Measurements from ENCODE around the gene RAB6B. TPM values are rescaled to one million over a fixed set of nuclear protein-coding genes. Genes with fewer than 3 reads are reported as not detected.
A peak's percentile ranks its signal among the peaks of the same experiment; 100 is the strongest.
"Not testable (repeated sequence)": the region's sequence is repeated elsewhere in the genome, so short reads cannot be mapped to it uniquely, and the experiment has no call there.

Gene RAB6B
- polyA plus RNA-seq, 6 donors from 2014 or later = 0.15 to 0.74 (median 0.24) TPM; not detected in 1

DNA sequence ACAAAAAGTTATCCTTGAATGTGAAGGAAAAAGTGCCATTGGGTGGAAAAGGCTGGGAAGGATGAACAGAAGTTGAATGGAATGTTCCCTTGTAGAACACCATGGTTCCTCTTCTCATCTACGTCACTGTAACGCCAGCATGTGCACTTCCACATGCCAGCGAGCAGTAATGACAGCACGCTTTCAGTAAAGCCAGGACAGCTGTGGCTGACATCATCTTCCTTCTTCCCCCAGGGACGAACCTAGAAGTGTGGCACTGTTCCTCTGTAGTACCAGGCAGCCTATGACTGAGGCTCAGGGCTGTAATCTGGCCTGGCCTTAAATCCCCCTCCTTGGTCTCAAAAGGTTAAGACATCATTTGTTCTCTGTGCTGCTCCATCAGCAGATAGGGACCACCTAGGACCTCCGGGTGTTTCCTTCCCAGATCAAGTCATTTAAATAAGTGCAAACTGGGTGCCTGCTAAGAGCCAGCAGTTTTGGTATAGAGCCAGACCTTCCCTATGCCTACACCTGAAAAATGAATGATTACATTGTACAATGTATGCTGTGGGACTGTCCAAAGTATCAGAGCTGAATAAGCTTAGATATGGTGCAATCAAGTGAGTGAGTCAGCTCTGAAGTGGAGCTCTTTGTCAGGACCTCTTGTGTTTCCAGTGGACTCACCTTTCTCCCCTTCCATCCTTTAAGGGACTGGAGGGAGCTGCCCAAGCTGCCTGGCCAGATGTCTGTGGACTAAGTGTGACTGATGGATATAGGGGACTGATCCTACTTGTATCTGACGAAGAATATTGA lies 95.7 kb downstream of the RAB6B start:
- ATAC-seq (ENCODE audit: low read depth in 2 of 2) (peak; percentile 62 to 69), DNase-seq (no peak)
- H3K9me3 Mint-ChIP-seq = peaks cover 0 to 5% (median 1%) of the 10 kb centered on the region in 7 donors
- peaks cover 23 to 39% (median 33%) of the 10 kb centered on the region in 3 donors for H3K27me3 Mint-ChIP-seq
- peak overlapping the region in 1 of 8 donors; percentile 14 for H3K4me3 Mint-ChIP-seq
- peaks cover 0 to 2% (median 0%) of the 10 kb centered on the region in 3 donors for H3K4me1 Mint-ChIP-seq
- no peak overlapping the region for H3K27ac Mint-ChIP-seq
- no peaks in the 10 kb centered on the region for H3K36me3 Mint-ChIP-seq

DNA sequence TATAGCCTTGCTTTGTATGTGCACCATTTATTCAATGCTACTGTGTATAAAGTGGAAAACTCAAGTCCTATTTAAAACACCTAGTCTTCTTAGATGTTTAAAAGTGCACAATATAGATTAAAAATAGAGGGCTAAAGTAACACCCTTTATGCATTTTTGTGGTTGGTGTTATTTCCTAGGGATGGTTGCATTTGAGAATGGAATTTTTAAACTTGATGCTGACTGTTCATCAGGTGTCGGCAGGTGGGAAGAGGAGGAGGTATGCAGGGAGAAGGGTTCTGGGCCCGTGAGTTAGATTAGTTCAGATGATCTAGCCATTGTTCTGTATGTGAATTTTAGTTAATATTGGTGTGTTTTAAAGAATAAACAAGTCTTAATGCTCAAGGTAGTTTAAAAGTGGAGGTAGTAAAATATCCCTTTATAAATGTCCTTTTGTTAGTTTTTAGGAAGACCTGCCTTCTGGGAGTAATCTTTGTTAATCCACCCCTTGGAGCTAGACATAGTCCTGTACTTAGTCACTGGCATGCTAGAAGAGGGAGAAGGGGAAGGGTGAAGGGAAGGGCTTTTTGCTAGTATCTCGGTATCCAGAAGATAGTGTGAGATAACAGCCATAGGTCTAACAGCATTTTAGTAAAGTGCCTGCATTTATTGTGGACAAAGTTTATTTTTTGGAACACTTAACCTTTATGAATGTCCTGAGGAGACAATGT lies 98.1 kb downstream of the RAB6B start:
- Mint-ChIP-seq H3K9me3 (peaks cover 0 to 13% (median 10%) of the 10 kb centered on the region in 7 donors), H3K4me3 (no peak overlapping the region), H3K4me1 (no peaks in the 10 kb centered on the region), H3K27ac (no peak overlapping the region), H3K36me3 (peaks cover 0 to 5% of the 10 kb centered on the region in 2 donors), H3K27me3 (peaks cover 18 to 45% (median 26%) of the 10 kb centered on the region in 3 donors)
- DNase-seq (no peak), ATAC-seq (ENCODE audit: low read depth in 2 of 2) (no peak)

DNA sequence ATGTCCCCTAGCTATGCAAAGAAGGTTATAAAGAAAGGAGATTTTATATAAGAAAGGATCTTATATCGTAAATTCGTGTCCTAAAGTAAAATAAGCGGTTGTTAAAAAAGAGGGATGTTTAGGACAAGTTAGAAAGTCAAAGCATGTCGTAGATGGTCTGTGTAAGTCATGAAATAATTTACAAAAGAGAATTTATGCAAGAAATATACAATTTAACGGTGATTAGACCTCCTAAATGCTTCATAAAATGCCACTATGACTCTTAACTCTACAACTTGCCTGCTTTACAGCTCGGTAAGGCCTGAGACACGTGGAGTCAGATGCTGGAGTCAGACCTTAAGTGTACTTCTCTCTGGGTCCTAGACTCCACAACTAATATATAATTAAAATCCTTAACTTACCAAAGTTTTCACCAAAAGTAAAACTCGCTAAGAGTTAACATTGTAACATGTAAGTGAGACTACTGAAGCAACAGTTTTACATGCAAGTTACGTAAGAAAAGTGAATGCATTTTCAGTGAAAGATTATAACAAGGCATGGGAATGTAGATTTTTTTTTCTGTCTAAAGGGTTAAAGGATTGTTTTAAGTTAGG lies 103.4 kb downstream of the RAB6B start:
- peaks cover 0 to 12% of the 10 kb centered on the region in 2 donors for H3K36me3 Mint-ChIP-seq
- H3K27ac Mint-ChIP-seq = no peak overlapping the region
- H3K27me3 Mint-ChIP-seq = peaks cover 7 to 41% (median 12%) of the 10 kb centered on the region in 3 donors
- H3K4me3 Mint-ChIP-seq = no peak overlapping the region
- H3K9me3 Mint-ChIP-seq = peaks cover 0 to 39% (median 16%) of the 10 kb centered on the region in 7 donors
- no peak for DNase-seq
- no peaks in the 10 kb centered on the region for H3K4me1 Mint-ChIP-seq
- no peak for ATAC-seq (ENCODE audit: low read depth in 2 of 2)

DNA sequence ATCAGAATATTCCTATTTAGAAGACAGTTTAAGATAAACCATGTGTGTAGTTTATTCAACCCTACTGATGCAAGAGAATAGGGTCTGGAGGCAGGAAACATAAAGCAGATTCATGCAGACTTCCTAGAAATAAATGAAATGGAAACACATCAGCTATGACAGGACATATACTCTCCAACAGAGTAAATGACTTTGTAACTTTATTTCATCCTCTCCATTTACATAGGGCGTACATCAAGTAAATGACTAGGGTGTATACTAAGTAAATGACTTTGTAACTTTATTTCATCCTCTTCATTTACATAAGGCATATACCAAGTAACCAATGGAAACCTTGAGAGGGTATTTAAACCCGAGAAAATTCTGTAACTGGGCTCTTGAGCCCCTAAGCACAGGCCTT lies 107.7 kb downstream of the RAB6B start:
- Mint-ChIP-seq H3K4me3 (no peak overlapping the region), H3K4me1 (no peaks in the 10 kb centered on the region), H3K27me3 (peaks cover 5 to 38% (median 18%) of the 10 kb centered on the region in 3 donors), H3K36me3 (peaks cover 0 to 11% of the 10 kb centered on the region in 2 donors), H3K9me3 (peaks cover 0 to 36% (median 15%) of the 10 kb centered on the region in 7 donors), H3K27ac (no peak overlapping the region)
- DNase-seq = no peak
- ATAC-seq (ENCODE audit: low read depth in 2 of 2) = no peak

DNA sequence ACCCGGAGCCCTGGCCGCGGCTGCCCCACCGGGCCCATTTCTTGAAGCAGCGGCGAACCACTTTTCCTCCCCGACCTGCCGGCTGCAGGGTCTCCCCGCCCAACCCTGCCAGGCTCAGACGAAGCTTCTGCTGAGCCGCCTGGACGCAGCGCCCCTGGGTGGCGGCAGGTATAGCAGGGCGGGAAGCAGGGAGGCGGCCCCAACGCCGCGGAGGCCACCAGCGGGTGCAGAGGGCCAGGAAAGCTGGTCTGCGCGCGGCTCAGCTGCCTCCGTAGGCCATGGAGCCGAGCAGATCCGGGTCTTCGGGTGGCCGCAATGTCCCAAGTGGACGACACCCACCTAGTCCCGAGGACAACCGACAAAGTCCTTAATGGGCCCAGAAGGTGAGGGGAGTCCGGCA lies 111.9 kb downstream of the RAB6B start:
- H3K4me1 Mint-ChIP-seq = no peaks in the 10 kb centered on the region

DNA sequence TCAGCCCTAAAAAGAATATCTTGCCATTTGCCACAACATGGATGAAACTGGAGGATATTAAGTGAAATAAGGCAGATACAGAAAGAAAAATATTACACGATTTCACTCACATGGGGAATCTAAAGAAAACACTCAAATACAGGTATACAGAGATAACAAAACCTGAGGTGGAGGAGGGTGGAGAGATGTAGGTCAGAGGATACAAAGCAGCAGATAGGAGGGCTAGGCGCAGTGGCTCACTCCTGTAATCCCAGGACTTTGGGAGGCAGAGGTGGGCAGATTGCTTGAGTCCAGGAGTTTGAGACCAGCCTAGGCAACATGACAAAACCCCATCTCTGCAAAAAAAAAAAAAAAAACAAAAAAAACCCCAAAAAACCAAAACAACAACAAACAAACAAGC lies 113.2 kb downstream of the RAB6B start:
- DNase-seq (no peak), ATAC-seq (ENCODE audit: low read depth in 2 of 2) (no peak)
- Mint-ChIP-seq H3K4me3 (no peak overlapping the region), H3K27me3 (peaks cover 27 to 36% (median 30%) of the 10 kb centered on the region in 3 donors), H3K36me3 (no peaks in the 10 kb centered on the region), H3K4me1 (no peaks in the 10 kb centered on the region), H3K9me3 (peaks cover 0 to 6% (median 2%) of the 10 kb centered on the region in 7 donors), H3K27ac (peak overlapping the region in 2 of 6 donors; percentile 5 to 24)

More for the DNA sequence above, 111.9 kb downstream of the RAB6B start:
- peaks cover 29 to 44% (median 34%) of the 10 kb centered on the region in 3 donors for H3K27me3 Mint-ChIP-seq
- ATAC-seq (ENCODE audit: low read depth in 2 of 2) = no peak
- H3K27ac Mint-ChIP-seq = no peak overlapping the region
- no peaks in the 10 kb centered on the region for H3K36me3 Mint-ChIP-seq
- no peak for DNase-seq
- H3K9me3 Mint-ChIP-seq = peaks cover 0 to 6% (median 2%) of the 10 kb centered on the region in 7 donors
- H3K4me3 Mint-ChIP-seq = no peak overlapping the region

DNA sequence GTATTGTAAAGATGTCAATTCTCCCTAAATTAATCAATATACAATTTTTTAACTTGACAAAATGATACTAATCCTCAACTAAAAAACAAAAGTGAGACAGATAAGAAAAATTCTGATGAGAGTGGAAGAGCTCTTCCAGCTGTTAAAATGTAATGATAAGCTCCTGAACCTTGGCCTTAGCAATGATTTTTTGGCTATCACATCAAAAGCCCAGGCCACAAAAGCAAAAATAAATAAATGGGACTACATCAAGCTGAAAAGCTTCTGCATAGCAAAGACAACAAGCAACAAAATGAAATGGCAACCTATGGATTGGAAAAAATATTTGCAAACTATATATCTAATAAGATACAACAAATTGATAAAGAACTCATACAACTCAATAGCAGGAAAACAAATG lies 114.1 kb downstream of the RAB6B start:
- H3K4me3 Mint-ChIP-seq = no peak overlapping the region
- H3K9me3 Mint-ChIP-seq = peaks cover 0 to 6% (median 2%) of the 10 kb centered on the region in 7 donors
- no peaks in the 10 kb centered on the region for H3K36me3 Mint-ChIP-seq
- no peak for DNase-seq
- H3K4me1 Mint-ChIP-seq = no peaks in the 10 kb centered on the region
- no peak overlapping the region for H3K27ac Mint-ChIP-seq
- ATAC-seq (ENCODE audit: low read depth in 2 of 2) = no peak
- peaks cover 30 to 34% (median 30%) of the 10 kb centered on the region in 3 donors for H3K27me3 Mint-ChIP-seq

DNA sequence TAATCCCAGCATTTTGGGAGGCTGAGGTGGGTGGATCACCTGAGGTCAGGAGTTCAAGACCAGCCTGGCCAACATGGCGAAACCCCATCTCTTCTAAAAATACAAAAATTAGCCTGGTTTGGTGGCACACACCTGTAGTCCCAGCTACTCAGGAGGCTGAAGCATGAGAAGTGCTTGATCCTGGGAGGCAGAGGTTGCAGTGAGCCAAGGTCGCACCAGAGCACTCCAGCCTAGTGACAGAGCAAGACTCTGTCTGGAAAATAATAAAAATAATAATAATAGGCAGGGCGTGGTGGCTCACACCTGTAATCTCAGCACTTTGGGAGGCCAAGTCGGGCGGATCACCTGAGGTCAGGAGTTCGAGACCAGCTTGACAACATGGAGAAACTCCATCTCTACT lies 114.9 kb downstream of the RAB6B start:
- peaks cover 30 to 36% (median 33%) of the 10 kb centered on the region in 3 donors for H3K27me3 Mint-ChIP-seq
- H3K27ac Mint-ChIP-seq; H3K4me1 Mint-ChIP-seq; H3K4me3 Mint-ChIP-seq; H3K9me3 Mint-ChIP-seq; DNase-seq; ATAC-seq (ENCODE audit: low read depth in 2 of 2); H3K36me3 Mint-ChIP-seq: not testable (repeated sequence)

DNA sequence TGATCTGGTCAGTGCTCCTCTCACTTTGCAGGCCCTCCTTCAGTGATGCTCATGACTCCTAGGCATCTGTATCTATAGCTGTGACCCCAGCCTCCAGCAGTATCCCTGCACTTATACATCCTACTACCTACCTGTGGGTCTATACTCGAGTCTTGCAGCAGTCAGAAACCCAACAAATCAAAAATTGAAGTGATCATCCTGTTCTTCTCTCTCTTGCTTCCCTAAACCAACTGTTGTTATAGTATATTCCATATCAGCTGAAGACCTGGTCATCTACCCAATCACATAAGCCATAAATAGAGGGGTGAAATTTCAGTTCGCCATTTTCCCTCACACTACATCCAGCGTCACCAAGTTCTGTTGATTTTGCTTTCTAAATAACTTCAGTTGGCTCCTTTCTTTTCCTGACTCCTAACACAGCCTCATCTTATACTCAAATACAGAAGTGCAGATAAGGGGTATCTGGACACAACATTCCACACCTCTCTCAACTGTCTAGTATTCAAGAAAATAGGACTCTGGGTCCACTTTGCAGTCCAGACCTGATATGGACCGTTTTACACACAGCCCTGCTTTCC lies 116.0 kb downstream of the RAB6B start:
- ATAC-seq (ENCODE audit: low read depth in 2 of 2) (no peak), DNase-seq (no peak)
- no peaks in the 10 kb centered on the region for H3K36me3 Mint-ChIP-seq
- H3K27me3 Mint-ChIP-seq = peaks cover 37 to 41% (median 38%) of the 10 kb centered on the region in 3 donors
- H3K4me1 Mint-ChIP-seq = no peaks in the 10 kb centered on the region
- no peak overlapping the region for H3K27ac Mint-ChIP-seq
- H3K9me3 Mint-ChIP-seq = peaks cover 0 to 6% (median 2%) of the 10 kb centered on the region in 7 donors
- H3K4me3 Mint-ChIP-seq = no peak overlapping the region

DNA sequence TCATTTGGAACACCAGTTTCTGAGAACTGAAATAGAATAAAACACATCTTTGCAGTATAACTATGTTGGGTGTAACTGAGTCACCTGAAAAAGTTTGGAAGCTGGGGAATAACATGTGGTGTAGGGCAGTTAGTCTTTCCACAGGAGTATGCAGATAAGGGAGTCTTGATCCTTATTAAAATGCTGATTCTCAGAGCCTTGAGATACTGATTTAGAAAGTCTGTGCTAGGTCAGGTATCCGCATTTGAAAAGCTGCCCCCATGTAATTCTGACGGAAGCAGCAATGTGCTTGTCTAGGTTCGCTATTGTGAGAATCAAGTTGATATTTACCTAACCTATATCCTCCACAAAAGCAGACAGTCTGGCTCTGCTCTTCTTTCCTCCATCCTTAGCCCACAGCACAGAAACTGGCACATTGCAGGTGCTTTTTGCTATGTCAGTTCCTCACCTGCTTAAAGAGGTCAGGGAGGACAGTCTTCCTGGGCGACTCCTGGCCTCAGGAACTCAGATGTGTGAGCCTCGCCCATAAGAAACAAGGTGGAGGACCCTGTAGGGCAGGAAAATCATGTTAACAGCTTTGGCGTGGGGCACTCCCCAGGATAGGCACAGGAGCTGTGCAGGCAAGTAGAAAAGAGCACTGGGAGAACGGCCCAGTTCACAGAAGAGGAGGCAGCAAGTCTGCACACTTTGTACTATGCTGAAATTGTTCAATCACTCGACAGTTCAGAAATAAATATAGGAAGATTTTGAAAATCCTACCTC lies 117.7 kb downstream of the RAB6B start:
- ATAC-seq (ENCODE audit: low read depth in 2 of 2) (no peak), DNase-seq (no peak)
- no peaks in the 10 kb centered on the region for H3K36me3 Mint-ChIP-seq
- H3K27me3 Mint-ChIP-seq = peaks cover 41 to 55% (median 44%) of the 10 kb centered on the region in 3 donors
- peak overlapping the region in 1 of 6 donors; percentile 72 for H3K27ac Mint-ChIP-seq
- peaks cover 0 to 4% (median 0%) of the 10 kb centered on the region in 7 donors for H3K9me3 Mint-ChIP-seq
- no peaks in the 10 kb centered on the region for H3K4me1 Mint-ChIP-seq
- no peak overlapping the region for H3K4me3 Mint-ChIP-seq

DNA sequence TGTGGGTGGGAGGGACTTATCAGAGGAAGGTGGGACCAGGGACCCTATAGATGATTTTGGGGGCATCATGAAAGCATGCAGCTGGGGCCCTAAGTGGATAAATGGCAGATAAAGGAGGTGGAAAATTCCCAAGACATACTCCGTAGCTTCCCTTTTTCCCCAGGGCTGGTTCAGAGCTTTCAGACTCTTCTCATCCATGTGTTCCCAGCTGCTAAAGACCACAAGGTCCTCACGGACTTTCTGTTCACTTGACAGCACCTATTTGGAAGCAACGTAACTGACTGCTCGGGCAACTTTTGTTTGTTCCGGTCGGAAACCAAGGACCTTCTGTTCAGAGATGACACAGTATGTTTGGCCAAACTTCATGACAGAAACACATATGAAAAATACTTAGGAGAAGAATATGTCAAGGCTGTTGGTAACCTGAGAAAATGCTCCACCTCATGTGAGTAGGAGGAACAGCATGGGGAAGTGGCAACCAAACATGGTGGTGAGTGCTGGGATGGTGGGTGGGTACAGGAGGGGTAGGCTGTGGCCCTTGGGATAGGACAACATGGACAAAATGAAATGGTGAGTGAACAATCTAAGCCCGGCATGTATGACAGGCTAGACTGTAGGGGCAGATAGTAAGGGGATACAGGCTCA lies 118.8 kb downstream of the RAB6B start:
- Mint-ChIP-seq H3K9me3 (no peaks in the 10 kb centered on the region), H3K27ac (no peak overlapping the region), H3K4me3 (no peak overlapping the region), H3K27me3 (peaks cover 35 to 55% (median 41%) of the 10 kb centered on the region in 3 donors), H3K4me1 (no peaks in the 10 kb centered on the region), H3K36me3 (no peaks in the 10 kb centered on the region)
- no peak for ATAC-seq (ENCODE audit: low read depth in 2 of 2)
- DNase-seq = no peak

DNA sequence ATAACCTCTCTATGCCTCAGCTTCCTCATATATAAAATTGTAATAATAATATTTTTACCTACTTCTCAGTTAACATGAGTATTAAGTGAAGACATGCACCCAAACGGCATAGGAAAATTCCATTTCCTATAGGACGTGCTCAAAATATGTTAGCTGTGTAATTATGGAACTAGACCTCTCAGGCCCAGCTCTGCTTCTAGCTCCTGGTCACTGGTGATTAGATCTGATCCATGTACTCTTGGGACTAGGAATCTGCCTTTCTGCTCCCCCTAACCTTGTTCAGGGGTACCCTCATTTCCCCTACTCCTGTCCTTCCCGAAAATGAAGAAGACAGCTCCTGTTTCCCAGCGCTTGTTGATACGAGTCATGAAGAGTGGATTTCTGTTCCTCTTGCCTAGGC lies 119.8 kb downstream of the RAB6B start:
- DNase-seq = no peak

More for the DNA sequence above, 119.8 kb downstream of the RAB6B start:
- no peak for ATAC-seq (ENCODE audit: low read depth in 2 of 2)
- Mint-ChIP-seq H3K27me3 (peaks cover 35 to 59% (median 39%) of the 10 kb centered on the region in 3 donors), H3K27ac (no peak overlapping the region), H3K9me3 (no peaks in the 10 kb centered on the region), H3K36me3 (no peaks in the 10 kb centered on the region), H3K4me1 (no peaks in the 10 kb centered on the region), H3K4me3 (no peak overlapping the region)

Measured in naive B cell (primary cell).